ENCODE results near the gene POLK.

Gene POLK

GRCh38 chr5:75640395-75640794 is 128.7 kb downstream of the POLK start:
- DNase-seq (ENCODE audit: low read depth in 2 of 3, low spot score in 2 of 3): no peak

GRCh38 chr5:75640826-75641225 is 129.1 kb downstream of the POLK start:
- no peak for DNase-seq (ENCODE audit: low read depth in 2 of 3, low spot score in 2 of 3)

- DNase-seq (ENCODE audit: low read depth in 2 of 3, low spot score in 2 of 3): no peak
Measured at GRCh38 chr5:75648712-75649111, 137.0 kb downstream of the POLK start.
